ENCODE measurements around the gene EIF4E2. TPM values are rescaled to one million over a fixed set of nuclear protein-coding genes. Genes with fewer than 3 reads are reported as not detected.

Gene EIF4E2
- total RNA-seq, 1 experiment from 2014 or later, result 97.8 TPM

GRCh38 chr2:232534940-232535651 is 15.4 kb upstream of the EIF4E2 start:
- H3K36me3 Mint-ChIP-seq, result peaks cover 4% of the 10 kb centered on the region; the same call in 1 of the 2 replicates
- peaks cover 13% of the 10 kb centered on the region for H3K27me3 Mint-ChIP-seq (ENCODE audit: low read depth)
- ATAC-seq (no peak), DNase-seq (ENCODE audit: low spot score) (no peak)
- peaks cover 30% of the 10 kb centered on the region for H3K4me1 Mint-ChIP-seq
- CTCF ChIA-PET, result interaction anchor here (2.4 to 4.5 kb wide), 2 partner anchors 12 to 168 kb away, joined by 7 to 36 read pairs; no protein-coding TSS in a partner anchor
- POLR2A ChIA-PET, result no interaction called here
- peaks cover 11% of the 10 kb centered on the region for H3K9me3 Mint-ChIP-seq
- H3K27ac Mint-ChIP-seq, result no peak overlapping the region
- TF ChIP-seq MYBL2 (CRISPR knock-in tag; IDR thresholded peaks at IDR 0.05), result no peak
- TF ChIP-seq USF1 (CRISPR knock-in tag; IDR thresholded peaks at IDR 0.05), result no peak
- no peak for TF ChIP-seq ZNF671 (CRISPR knock-in tag; IDR thresholded peaks at IDR 0.05)
- no peak for TF ChIP-seq OVOL2 (CRISPR knock-in tag; IDR thresholded peaks at IDR 0.05; ENCODE audit: borderline replicate concordance)
- TF ChIP-seq ZNF219 (CRISPR knock-in tag; IDR thresholded peaks at IDR 0.05; ENCODE audit: borderline replicate concordance), result no peak
- TF ChIP-seq E2F1 (CRISPR knock-in tag; IDR thresholded peaks at IDR 0.05), result no peak
- TF ChIP-seq SMAD3 (CRISPR knock-in tag; IDR thresholded peaks at IDR 0.05; ENCODE audit: borderline replicate concordance), result no peak
- TF ChIP-seq SMAD4 (CRISPR knock-in tag; IDR thresholded peaks at IDR 0.05), result no peak
- TF ChIP-seq FOXJ3 (CRISPR knock-in tag; IDR thresholded peaks at IDR 0.05; ENCODE audit: borderline replicate concordance), result no peak
- no peak for TF ChIP-seq TCF7 (CRISPR knock-in tag; IDR thresholded peaks at IDR 0.05; ENCODE audit: low read depth)
- TF ChIP-seq MXD4 (CRISPR knock-in tag; IDR thresholded peaks at IDR 0.05; ENCODE audit: borderline replicate concordance), result no peak
- no peak for TF ChIP-seq ZNF281 (CRISPR knock-in tag; IDR thresholded peaks at IDR 0.05)
- TF ChIP-seq NR1H2 (CRISPR knock-in tag; IDR thresholded peaks at IDR 0.05), result no peak
- TF ChIP-seq AFF4 (CRISPR knock-in tag; IDR thresholded peaks at IDR 0.05; ENCODE audit: borderline replicate concordance), result no peak
- no peak for TF ChIP-seq NFATC4 (CRISPR knock-in tag; IDR thresholded peaks at IDR 0.05)
- no peak for TF ChIP-seq STAT6 (CRISPR knock-in tag; conservative IDR thresholded peaks at IDR 0.05; ENCODE audit: low read depth)
- TF ChIP-seq MLX (CRISPR knock-in tag; IDR thresholded peaks at IDR 0.05), result no peak
- no peak for TF ChIP-seq NR2C2 (CRISPR knock-in tag; IDR thresholded peaks at IDR 0.05)
- no peak for TF ChIP-seq ZBTB43 (CRISPR knock-in tag; IDR thresholded peaks at IDR 0.05)
- no peak for TF ChIP-seq ZBTB21 (CRISPR knock-in tag; IDR thresholded peaks at IDR 0.05; ENCODE audit: borderline replicate concordance)
- no peak overlapping the region for H3K4me3 Mint-ChIP-seq

All from WTC11 (cell line).